ENCODE data around the gene PRC1. TPM values are rescaled to one million over a fixed set of nuclear protein-coding genes. Genes with fewer than 3 reads are reported as not detected.

The PRC1 gene
- total RNA-seq, 1 experiment from 2014 or later: 75.7 TPM

DNA sequence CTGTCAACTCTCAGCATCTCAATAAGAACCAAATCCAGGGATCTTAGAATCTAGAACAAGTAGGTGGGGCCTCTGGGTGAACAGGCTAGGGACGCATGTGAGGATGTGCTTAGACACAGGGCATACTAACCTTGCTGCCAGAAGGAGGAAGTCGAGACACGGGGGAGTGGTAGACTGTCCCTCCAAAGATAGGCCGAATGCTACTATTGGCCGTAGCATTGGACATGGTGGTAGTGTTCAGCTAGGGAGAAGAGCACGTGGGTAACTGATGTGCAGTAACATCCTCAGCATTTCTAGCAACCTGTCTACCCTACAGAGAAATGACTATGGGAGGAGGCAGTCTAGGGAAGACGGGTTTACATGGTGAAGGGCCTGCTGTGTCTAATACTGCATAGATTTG lies 24.1 kb downstream of the PRC1 start:
- H3K4me3 Mint-ChIP-seq: no peak overlapping the region
- no peak overlapping the region for H3K4ac ChIP-seq (ENCODE audit: low read depth, low read length)

More for the DNA sequence above, 24.1 kb downstream of the PRC1 start:
- H2BK20ac ChIP-seq (ENCODE audit: low read depth, low read length, poor library complexity, severe bottlenecking): no peak overlapping the region
- no peak overlapping the region for H3T11ph ChIP-seq (ENCODE audit: low read length)
- H3K27ac Mint-ChIP-seq: no peak overlapping the region
- no peak overlapping the region for H3K23ac ChIP-seq (ENCODE audit: insufficient read length, low read depth, low read length)
- no peak overlapping the region for H3K4me2 ChIP-seq (ENCODE audit: insufficient read depth, insufficient read length, low read length)
- H3K79me1 ChIP-seq (ENCODE audit: insufficient read depth, low read depth, low read length, poor library complexity, severe bottlenecking): no peaks in the 10 kb centered on the region
- H3K14ac ChIP-seq (ENCODE audit: insufficient read depth, low read length): no peak overlapping the region
- no peaks in the 10 kb centered on the region for H3K27me3 ChIP-seq (ENCODE audit: insufficient read depth, low read length)
- H4K91ac ChIP-seq (ENCODE audit: insufficient read length, low read depth, low read length): no peak overlapping the region
- no peaks in the 10 kb centered on the region for H3K4me1 Mint-ChIP-seq
- no peaks in the 10 kb centered on the region for H3K9me3 ChIP-seq (ENCODE audit: control insufficient read depth, low read depth, low read length)
- H3K27me3 Mint-ChIP-seq (ENCODE audit: low read depth): no peaks in the 10 kb centered on the region
- no peak overlapping the region for H4K8ac ChIP-seq (replicated peaks; ENCODE audit: insufficient read length, low read depth, low read length)
- no peak overlapping the region for H3K9ac ChIP-seq (ENCODE audit: extremely low read depth, insufficient read length, low read length)
- no peak overlapping the region for H3K27ac ChIP-seq (ENCODE audit: insufficient read length, low read depth, low read length)
- no peak overlapping the region for H2AFZ ChIP-seq (ENCODE audit: low read length)
- peaks cover 47 to 85% (median 82%) of the 10 kb centered on the region in 3 experiments; a peak in 6 of 7 replicates for H3K36me3 Mint-ChIP-seq (ENCODE audit: insufficient read depth in 1 of 3, low read depth in 3 of 3)
- DNase-seq: no peak
- H3K23me2 ChIP-seq (ENCODE audit: insufficient read length, low read depth, low read length, poor library complexity, severe bottlenecking): no peaks in the 10 kb centered on the region
- no peak overlapping the region for H3K18ac ChIP-seq (ENCODE audit: insufficient read length, low read depth, low read length)
- no peak overlapping the region for H4K5ac ChIP-seq (ENCODE audit: insufficient read length, low read depth, low read length)
- TF ChIP-seq, protein P1, sequence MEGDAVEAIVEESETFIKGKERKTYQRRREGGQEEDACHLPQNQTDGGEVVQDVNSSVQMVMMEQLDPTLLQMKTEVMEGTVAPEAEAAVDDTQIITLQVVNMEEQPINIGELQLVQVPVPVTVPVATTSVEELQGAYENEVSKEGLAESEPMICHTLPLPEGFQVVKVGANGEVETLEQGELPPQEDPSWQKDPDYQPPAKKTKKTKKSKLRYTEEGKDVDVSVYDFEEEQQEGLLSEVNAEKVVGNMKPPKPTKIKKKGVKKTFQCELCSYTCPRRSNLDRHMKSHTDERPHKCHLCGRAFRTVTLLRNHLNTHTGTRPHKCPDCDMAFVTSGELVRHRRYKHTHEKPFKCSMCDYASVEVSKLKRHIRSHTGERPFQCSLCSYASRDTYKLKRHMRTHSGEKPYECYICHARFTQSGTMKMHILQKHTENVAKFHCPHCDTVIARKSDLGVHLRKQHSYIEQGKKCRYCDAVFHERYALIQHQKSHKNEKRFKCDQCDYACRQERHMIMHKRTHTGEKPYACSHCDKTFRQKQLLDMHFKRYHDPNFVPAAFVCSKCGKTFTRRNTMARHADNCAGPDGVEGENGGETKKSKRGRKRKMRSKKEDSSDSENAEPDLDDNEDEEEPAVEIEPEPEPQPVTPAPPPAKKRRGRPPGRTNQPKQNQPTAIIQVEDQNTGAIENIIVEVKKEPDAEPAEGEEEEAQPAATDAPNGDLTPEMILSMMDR (conservative IDR thresholded peaks at IDR 0.05): no peak
- H4K20me1 ChIP-seq (ENCODE audit: control insufficient read depth, insufficient read depth, insufficient read length): no peaks in the 10 kb centered on the region
- H2BK12ac ChIP-seq (ENCODE audit: insufficient read length, low read depth, low read length): no peak overlapping the region
- no peak overlapping the region for H2BK5ac ChIP-seq (ENCODE audit: insufficient read length, low read length)
- no peak overlapping the region for H2BK15ac ChIP-seq (ENCODE audit: low read depth, low read length)
- H3K4me1 ChIP-seq (ENCODE audit: insufficient read depth, low read length): no peaks in the 10 kb centered on the region
- no peak overlapping the region for H2BK120ac ChIP-seq (ENCODE audit: low read depth, low read length, poor library complexity, severe bottlenecking)
- H3K9me3 Mint-ChIP-seq: no peaks in the 10 kb centered on the region
- H2AK5ac ChIP-seq (ENCODE audit: insufficient read length, low read length): no peak overlapping the region
- H3K56ac ChIP-seq (ENCODE audit: insufficient read length, low read depth, low read length): no peak overlapping the region
- H3K79me2 ChIP-seq (ENCODE audit: insufficient read depth, low read length): no peaks in the 10 kb centered on the region
- no CpG with 5 or more reads among the region's 7 CpGs for WGBS (ENCODE audit: extremely low coverage, insufficient read length, low lambda C conversion rate)

All from H9 (cell line).